Thoracic aorta (tissue), 2 donors: ENCODE data around the gene NPR1. TPM values are rescaled to one million over a fixed set of nuclear protein-coding genes. Genes with fewer than 3 reads are reported as not detected.
A peak's percentile ranks its signal among the peaks of the same experiment; 100 is the strongest.

Experiments
- ATAC-seq: fragments of 150-250 bp; one replicate; pipeline ENCODE4 v1.8.0; 2017; ENCODE audit warnings: low read depth; ENCODE audit not compliant: insufficient number of reproducible peaks, low FRiP score
- DNase-seq: peaks from one replicate; pipeline ENCODE4 v3.0.0-alpha.2; 2020; ENCODE audit warnings: low spot score
- H3K27ac ChIP-seq, 2 donors: fragments of 200-600 bp; sonication (generic); 1 replicate in 1 of 2; 2 replicates in 1 of 2; pipeline ENCODE4 v1.5.1; 2016; ENCODE audit warnings: mild to moderate bottlenecking in 2 of 2, moderate library complexity in 2 of 2
- H3K27me3 ChIP-seq: fragments of 200-600 bp; sonication (generic); replicated peaks from 2 replicates; pipeline ENCODE4 v1.6.0; 2016; ENCODE audit warnings: mild to moderate bottlenecking; ENCODE audit not compliant: insufficient read depth
- H3K36me3 ChIP-seq: fragments of 200-600 bp; sonication (generic); one replicate; pipeline ENCODE4 v1.5.1; 2016
- H3K4me1 ChIP-seq, 2 donors: fragments of 200-600 bp; sonication (generic); 1 replicate in 1 of 2; 2 replicates in 1 of 2; pipeline versions ENCODE4 v1.5.1 to v1.6.0; 2016; ENCODE audit warnings: low read depth in 2 of 2, mild to moderate bottlenecking in 1 of 2; ENCODE audit not compliant: control insufficient read depth in 1 of 2
- H3K4me3 ChIP-seq: fragments of 200-600 bp; sonication (generic); 2 replicates; pipeline ENCODE4 v1.5.1; 2016; ENCODE audit warnings: mild to moderate bottlenecking
- H3K9me3 ChIP-seq: fragments of 200-600 bp; sonication (generic); 2 replicates; pipeline ENCODE4 v1.5.1; 2016
- CTCF ChIP-seq: fragments of 200-600 bp; sonication (generic); IDR thresholded peaks from one replicate; pipeline ENCODE4 v1.5.1; 2019; ENCODE audit warnings: antibody characterized with exemption
- total RNA-seq, 2 donors: library from RNA; depleted of rRNA; stranded (reverse); fragments of >200 nt; gene quantifications; one replicate each; pipeline versions ENCODE4 v1.1.0 to v1.2.3, GENCODE V29; 2016

NPR1 gene
- total RNA-seq, 2 donors from 2014 or later: 279 to 293 TPM

GRCh38 chr1:153677718-153678518 lies 570 bp upstream of the NPR1 start:
- Histone ChIP-seq H3K4me1 (peaks cover 0 to 22% of the 10 kb centered on the region in 2 donors), H3K27me3 (no peaks in the 10 kb centered on the region), H3K9me3 (no peaks in the 10 kb centered on the region), H3K4me3 (peak overlapping the region; percentile 86), H3K27ac (peak overlapping the region; percentile 91 to 93), H3K36me3 (peaks cover 10% of the 10 kb centered on the region)
- peak; percentile 91 for TF ChIP-seq CTCF
- ATAC-seq: no peak
- no peak for DNase-seq

GRCh38 chr1:153679337-153680119 lies 1.0 kb downstream of the NPR1 start:
- TF ChIP-seq CTCF: no peak
- H3K27me3 ChIP-seq: no peaks in the 10 kb centered on the region
- peaks cover 5 to 38% of the 10 kb centered on the region in 2 donors for H3K4me1 ChIP-seq
- H3K9me3 ChIP-seq: no peaks in the 10 kb centered on the region
- no peak for DNase-seq
- ATAC-seq: no peak
- H3K27ac ChIP-seq: peak overlapping the region; percentile 91 to 93
- peak overlapping the region; percentile 86 for H3K4me3 ChIP-seq
- H3K36me3 ChIP-seq: peaks cover 12% of the 10 kb centered on the region

GRCh38 chr1:153680120-153680403 lies 1.6 kb downstream of the NPR1 start:
- DNase-seq: no peak

GRCh38 chr1:153682730-153683129 lies 4.2 kb downstream of the NPR1 start:
- Histone ChIP-seq H3K4me1 (peaks cover 5 to 38% of the 10 kb centered on the region in 2 donors), H3K36me3 (peaks cover 42% of the 10 kb centered on the region), H3K27me3 (no peaks in the 10 kb centered on the region), H3K4me3 (no peak overlapping the region), H3K9me3 (no peaks in the 10 kb centered on the region), H3K27ac (peak overlapping the region in 1 of 2 donors; percentile 74)
- ATAC-seq (no peak), DNase-seq (no peak)
- no peak for TF ChIP-seq CTCF

More at GRCh38 chr1:153680120-153680403, 1.6 kb downstream of the NPR1 start:
- peaks cover 5 to 38% of the 10 kb centered on the region in 2 donors for H3K4me1 ChIP-seq
- H3K36me3 ChIP-seq: peaks cover 16% of the 10 kb centered on the region
- peak overlapping the region; percentile 86 for H3K4me3 ChIP-seq
- no peak for TF ChIP-seq CTCF
- no peaks in the 10 kb centered on the region for H3K27me3 ChIP-seq
- no peak for ATAC-seq
- no peaks in the 10 kb centered on the region for H3K9me3 ChIP-seq
- H3K27ac ChIP-seq: peak overlapping the region; percentile 91 to 93

- Histone ChIP-seq H3K4me1 (peaks cover 5 to 38% of the 10 kb centered on the region in 2 donors), H3K4me3 (no peak overlapping the region), H3K36me3 (peaks cover 53% of the 10 kb centered on the region), H3K27ac (peak overlapping the region; percentile 74 to 77), H3K9me3 (no peaks in the 10 kb centered on the region), H3K27me3 (no peaks in the 10 kb centered on the region)
- no peak for DNase-seq
- no peak for ATAC-seq
- no peak for TF ChIP-seq CTCF
Measured at GRCh38 chr1:153683854-153684253, 5.4 kb downstream of the NPR1 start.
